HEK293 (cell line): ENCODE data around the gene MAP1B.

ENCODE experiments used
- CTCF ChIA-PET: fragments of 350-600 bp; formaldehyde crosslinking; extraction: SDS; loops from one replicate; lab custom pipeline; 2021; ENCODE audit warnings: antibody characterized with exemption; lab: Yijun Ruan, JAX
- POLR2A ChIA-PET: fragments of 300-600 bp; formaldehyde crosslinking; extraction: SDS; loops from one replicate; lab custom pipeline; 2020; ENCODE audit warnings: antibody characterized with exemption, inconsistent platforms; lab: Yijun Ruan, JAX
- H3K27ac ChIP-seq: fragments of 200-500 bp; sonication (Bioruptor generic); 2 replicates; pipeline ENCODE4 v1.5.1; 2014; ENCODE audit warnings: low read depth, low read length, control low read depth, inconsistent platforms; ENCODE audit errors: extremely low read depth
- H3K36me3 ChIP-seq, 2 experiments: fragments of 200-500 bp in 1 of 2; sonication (Bioruptor generic) in 1 of 2; 1 replicate in 1 of 2; 2 replicates in 1 of 2; pipeline ENCODE4 v1.5.1; 2014 to 2017; ENCODE audit warnings: inconsistent platforms in 2 of 2, low read length in 2 of 2; ENCODE audit not compliant: control insufficient read depth in 2 of 2, insufficient read depth in 1 of 2
- H3K4me1 ChIP-seq: fragments of 200-500 bp; sonication (Bioruptor generic); 2 replicates; pipeline ENCODE4 v1.5.1; 2014; ENCODE audit warnings: mild to moderate bottlenecking, low read length, inconsistent platforms; ENCODE audit not compliant: control insufficient read depth, insufficient read depth
- H3K4me3 ChIP-seq: 2 replicates; pipeline ENCODE4 v1.5.1; 2011; ENCODE audit warnings: low read depth, mild to moderate bottlenecking, control low read depth, low read length, moderate library complexity
- H3K9me3 ChIP-seq: fragments of 200-500 bp; sonication (Bioruptor generic); 2 replicates; pipeline ENCODE4 v1.5.1; 2014; ENCODE audit warnings: low read depth, low read length, inconsistent platforms; ENCODE audit not compliant: control insufficient read depth, insufficient read depth
- GLI4 ChIP-seq: fragments of 450-650 bp; formaldehyde crosslinking; IDR thresholded peaks from 2 replicates; pipeline ENCODE4 v1.5.1; 2016; ENCODE audit warnings: missing biosample characterization, missing genetic modification characterization
- MYNN ChIP-seq: fragments of 450-650 bp; formaldehyde crosslinking; IDR thresholded peaks from 2 replicates; pipeline ENCODE4 v1.5.1; 2016; ENCODE audit warnings: missing biosample characterization, missing genetic modification characterization, borderline replicate concordance
- PRDM2 ChIP-seq: fragments of 450-650 bp; formaldehyde crosslinking; IDR thresholded peaks from 2 replicates; pipeline ENCODE4 v1.5.1; 2016; ENCODE audit warnings: missing biosample characterization, missing genetic modification characterization, borderline replicate concordance
- REPIN1 ChIP-seq: fragments of 450-650 bp; formaldehyde crosslinking; IDR thresholded peaks from 2 replicates; pipeline ENCODE4 v1.5.1; 2017; ENCODE audit warnings: missing biosample characterization, missing genetic modification characterization, low read depth
- SETDB1 ChIP-seq: IDR thresholded peaks from one replicate; pipeline ENCODE4 v1.6.1; 2017; ENCODE audit warnings: mild to moderate bottlenecking, low read length, moderate library complexity, mixed read lengths; ENCODE audit not compliant: insufficient read length
- TCF7L2 ChIP-seq: IDR thresholded peaks from 2 replicates; pipeline ENCODE4 v1.6.1; 2011; ENCODE audit warnings: low read depth, mild to moderate bottlenecking, inconsistent platforms, low read length, moderate library complexity, borderline replicate concordance
- ZBTB21 ChIP-seq: fragments of 450-650 bp; formaldehyde crosslinking; IDR thresholded peaks from 2 replicates; pipeline ENCODE4 v1.5.1; 2017; ENCODE audit warnings: missing biosample characterization, missing genetic modification characterization
- ZBTB8A ChIP-seq: fragments of 450-650 bp; formaldehyde crosslinking; IDR thresholded peaks from 2 replicates; pipeline ENCODE4 v1.5.1; 2016; ENCODE audit warnings: missing biosample characterization, missing genetic modification characterization
- ZNF114 ChIP-seq: fragments of 450-650 bp; formaldehyde crosslinking; IDR thresholded peaks from 2 replicates; pipeline ENCODE4 v1.5.0; 2017; ENCODE audit warnings: missing biosample characterization, missing genetic modification characterization
- ZNF132 ChIP-seq: fragments of 450-650 bp; formaldehyde crosslinking; IDR thresholded peaks from 2 replicates; pipeline ENCODE4 v1.5.1; 2017; ENCODE audit warnings: missing biosample characterization, missing genetic modification characterization, borderline replicate concordance
- ZNF138 ChIP-seq: fragments of 450-650 bp; formaldehyde crosslinking; IDR thresholded peaks from 2 replicates; pipeline ENCODE4 v1.5.1; 2016; ENCODE audit warnings: missing biosample characterization, missing genetic modification characterization, borderline replicate concordance
- ZNF18 ChIP-seq: fragments of 450-650 bp; formaldehyde crosslinking; IDR thresholded peaks from 2 replicates; pipeline ENCODE4 v1.5.1; 2016; ENCODE audit warnings: missing biosample characterization, missing genetic modification characterization
- ZNF184 ChIP-seq: fragments of 450-650 bp; IDR thresholded peaks from 2 replicates; pipeline ENCODE4 v1.5.1; 2018; ENCODE audit warnings: missing biosample characterization, mild to moderate bottlenecking, missing genetic modification characterization
- ZNF202 ChIP-seq: fragments of 450-650 bp; formaldehyde crosslinking; IDR thresholded peaks from 2 replicates; pipeline ENCODE4 v1.5.1; 2016; ENCODE audit warnings: missing biosample characterization, missing genetic modification characterization, borderline replicate concordance
- ZNF302 ChIP-seq: fragments of 450-650 bp; formaldehyde crosslinking; IDR thresholded peaks from 2 replicates; pipeline ENCODE4 v1.5.1; 2016; ENCODE audit warnings: missing biosample characterization, missing genetic modification characterization, low read depth
- ZNF404 ChIP-seq: fragments of 450-650 bp; formaldehyde crosslinking; IDR thresholded peaks from 2 replicates; pipeline ENCODE4 v1.5.1; 2017; ENCODE audit warnings: missing biosample characterization, missing genetic modification characterization
- ZNF449 ChIP-seq: fragments of 450-650 bp; formaldehyde crosslinking; IDR thresholded peaks from 2 replicates; pipeline ENCODE4 v1.5.1; 2017; ENCODE audit warnings: missing biosample characterization, mild to moderate bottlenecking, missing genetic modification characterization, moderate library complexity
- ZNF48 ChIP-seq: fragments of 450-650 bp; formaldehyde crosslinking; IDR thresholded peaks from 2 replicates; pipeline ENCODE4 v1.5.1; 2016; ENCODE audit warnings: missing biosample characterization, missing genetic modification characterization
- ZNF488 ChIP-seq: fragments of 450-650 bp; formaldehyde crosslinking; IDR thresholded peaks from 2 replicates; pipeline ENCODE4 v1.5.1; 2016; ENCODE audit warnings: missing biosample characterization, missing genetic modification characterization
- ZNF521 ChIP-seq: fragments of 450-650 bp; formaldehyde crosslinking; IDR thresholded peaks from 2 replicates; pipeline ENCODE4 v1.5.1; 2017; ENCODE audit warnings: missing biosample characterization, mild to moderate bottlenecking, missing genetic modification characterization
- ZNF549 ChIP-seq: fragments of 450-650 bp; IDR thresholded peaks from 2 replicates; pipeline ENCODE4 v1.5.1; 2018; ENCODE audit warnings: missing biosample characterization, missing genetic modification characterization, mild to moderate bottlenecking, inconsistent platforms, moderate library complexity
- ZNF555 ChIP-seq: fragments of 450-650 bp; formaldehyde crosslinking; conservative IDR thresholded peaks from 2 replicates; pipeline ENCODE4 v1.5.1; 2017; ENCODE audit warnings: missing biosample characterization, mild to moderate bottlenecking, missing genetic modification characterization, inconsistent platforms
- ZNF596 ChIP-seq: fragments of 450-650 bp; IDR thresholded peaks from 2 replicates; pipeline ENCODE4 v1.5.0; 2018; ENCODE audit warnings: missing biosample characterization, mild to moderate bottlenecking, missing genetic modification characterization, moderate library complexity
- ZNF600 ChIP-seq: fragments of 450-650 bp; formaldehyde crosslinking; IDR thresholded peaks from 2 replicates; pipeline ENCODE4 v1.5.1; 2016; ENCODE audit warnings: missing biosample characterization, missing genetic modification characterization
- ZNF624 ChIP-seq: fragments of 450-650 bp; formaldehyde crosslinking; IDR thresholded peaks from 2 replicates; pipeline ENCODE4 v1.5.1; 2017; ENCODE audit warnings: missing biosample characterization, missing genetic modification characterization
- ZNF701 ChIP-seq: fragments of 450-650 bp; formaldehyde crosslinking; IDR thresholded peaks from 2 replicates; pipeline ENCODE4 v1.5.1; 2016; ENCODE audit warnings: missing biosample characterization, missing genetic modification characterization
- ZNF785 ChIP-seq: fragments of 450-650 bp; formaldehyde crosslinking; IDR thresholded peaks from 2 replicates; pipeline ENCODE4 v1.5.1; 2016; ENCODE audit warnings: missing biosample characterization, missing genetic modification characterization

The MAP1B gene

GRCh38 chr5:72216756-72217155, 109.5 kb downstream of the MAP1B start (continued):
- no peak for TF ChIP-seq PRDM2 (tag by site-specific recombination)
- no peak for TF ChIP-seq TCF7L2
- TF ChIP-seq ZNF449 = no peak

GRCh38 chr5:72221099-72221498, 113.8 kb downstream of the MAP1B start:
- Histone ChIP-seq H3K4me1 (no peaks in the 10 kb centered on the region), H3K36me3 (peaks cover 13 to 91% of the 10 kb centered on the region in 2 experiments), H3K9me3 (no peaks in the 10 kb centered on the region), H3K27ac (no peak overlapping the region), H3K4me3 (no peak overlapping the region)
- POLR2A ChIA-PET = no interaction called here
- no peak for TF ChIP-seq ZNF138
- no peak for TF ChIP-seq GLI4 (tag by site-specific recombination)
- TF ChIP-seq ZNF596 (tag by site-specific recombination) = no peak
- TF ChIP-seq ZBTB21 = no peak
- no peak for TF ChIP-seq ZNF521 (tag by site-specific recombination)
- TF ChIP-seq ZNF114 (tag by site-specific recombination) = no peak
- TF ChIP-seq ZNF302 (tag by site-specific recombination) = no peak
- no peak for TF ChIP-seq ZBTB8A (tag by site-specific recombination)
- TF ChIP-seq SETDB1 = no peak
- no peak for TF ChIP-seq ZNF785 (tag by site-specific recombination)
- no peak for TF ChIP-seq ZNF488 (tag by site-specific recombination)
- CTCF ChIA-PET = no interaction called here

- ChIA-PET POLR2A (no interaction called here), CTCF (no interaction called here)
- Histone ChIP-seq H3K36me3 (peaks cover 13 to 96% of the 10 kb centered on the region in 2 experiments), H3K9me3 (no peaks in the 10 kb centered on the region), H3K4me1 (no peaks in the 10 kb centered on the region), H3K4me3 (no peak overlapping the region), H3K27ac (no peak overlapping the region)
- no peak for TF ChIP-seq ZNF600 (tag by site-specific recombination)
- no peak for TF ChIP-seq ZNF202
- TF ChIP-seq ZNF132 (tag by site-specific recombination) = no peak
- TF ChIP-seq ZNF549 (tag by site-specific recombination) = no peak
- no peak for TF ChIP-seq REPIN1 (tag by site-specific recombination)
- no peak for TF ChIP-seq ZNF184 (tag by site-specific recombination)
- TF ChIP-seq MYNN = no peak
- TF ChIP-seq ZNF48 = no peak
- no peak for TF ChIP-seq ZNF555 (tag by site-specific recombination)
- no peak for TF ChIP-seq ZNF701 (tag by site-specific recombination)
- no peak for TF ChIP-seq ZNF18
- TF ChIP-seq ZNF404 (tag by site-specific recombination) = no peak
- no peak for TF ChIP-seq ZNF624 (tag by site-specific recombination)
Observed at GRCh38 chr5:72221541-72221940, 114.3 kb downstream of the MAP1B start.
